ENCODE data around the gene DDN. TPM values are rescaled to one million over a fixed set of nuclear protein-coding genes. Genes with fewer than 3 reads are reported as not detected.

DDN gene
- total and polyA plus RNA-seq, 9 of the 15 experiments (the other 6 are each of a cell fraction or from before 2014, with no cell fraction given): 0.03 to 3.6 (median 1.6) TPM

GRCh38 chr12:49046129-49046895 lies 47.1 kb upstream of the DDN start:
- Histone ChIP-seq H3K4me3 (no peak overlapping the region), H3K36me3 (ENCODE audit: control insufficient read depth, insufficient read depth, low read length) (peaks cover 99% of the 10 kb centered on the region), H3K9ac (ENCODE audit: insufficient read depth in 1 of 2, low read depth in 2 of 2, low read length in 2 of 2) (no peak overlapping the region), H3K79me2 (ENCODE audit: control insufficient read depth, insufficient read depth, low read length) (no peaks in the 10 kb centered on the region; the same call in 2 of the 3 replicates), H3K4me1 (replicated peaks in 1 of 2; ENCODE audit: control insufficient read depth in 2 of 2, insufficient read depth in 2 of 2, low read length in 2 of 2) (no peaks in the 10 kb centered on the region), H4K20me1 (replicated peaks; ENCODE audit: control insufficient read depth, insufficient read depth, low read length) (peaks cover 7% of the 10 kb centered on the region; the same call in 1 of the 2 replicates), H3K4me2 (ENCODE audit: insufficient read depth, low read length) (no peak overlapping the region), H2AFZ (ENCODE audit: low read depth, low read length) (no peak overlapping the region), H3K9me1 (ENCODE audit: control insufficient read depth, insufficient read depth, low read length) (no peaks in the 10 kb centered on the region), H3K27me3 (ENCODE audit: control insufficient read depth in 2 of 2, insufficient read depth in 2 of 2, low read length in 2 of 2) (no peaks in the 10 kb centered on the region), H3K27ac (ENCODE audit: extremely low read depth, low read depth, low read length) (no peak overlapping the region), H3K9me3 (replicated peaks; ENCODE audit: control insufficient read depth, insufficient read depth, low read depth, low read length) (no peaks in the 10 kb centered on the region)
- intact Hi-C loops (cut with micrococcal nuclease): no loop called here
- ChIA-PET CTCF (ENCODE audit: low intra/inter-chr PET ratio) (no interaction called here), POLR2A (interaction anchor here (0.6 to 4.1 kb wide), 9 partner anchors 9 to 251 kb away, joined by 3 to 21 read pairs (median 4); partner anchors contain the start of genes RHEBL1 and TUBA1B)
- in situ Hi-C loops (cut with MboI): no loop called here
- no peak for TF ChIP-seq EWSR1 (IDR thresholded peaks at IDR 0.05; ENCODE audit: borderline replicate concordance, low read depth, partially characterized antibody)
- no peak for TF ChIP-seq ASH1L (IDR thresholded peaks at IDR 0.05; ENCODE audit: borderline replicate concordance, low read depth, partially characterized antibody)
- 91% methylated on average over 12 of the region's 12 CpGs for WGBS (ENCODE audit: insufficient coverage, low coverage, missing lambda C conversion rate)
- ATAC-seq: no peak
- DNase-seq (ENCODE audit: extremely low read depth in 1 of 4, low spot score in 3 of 4): no peak
- BruUV-seq (replicated peaks): no TSS peak
- FAIRE-seq: no peak

- ATAC-seq (no peak), FAIRE-seq (no peak), DNase-seq (ENCODE audit: extremely low read depth in 1 of 4, low spot score in 3 of 4) (no peak)
- H3K4me2 ChIP-seq (ENCODE audit: insufficient read depth, low read length): no peak overlapping the region
- H3K27ac ChIP-seq (ENCODE audit: extremely low read depth, low read depth, low read length): no peak overlapping the region
- no TSS peak for BruUV-seq (replicated peaks)
- 98% methylated on average over 12 of the region's 12 CpGs for WGBS (ENCODE audit: insufficient coverage, low coverage, missing lambda C conversion rate)
- no peak overlapping the region for H3K4me3 ChIP-seq
- CTCF ChIA-PET (ENCODE audit: low intra/inter-chr PET ratio): no interaction called here
- H3K9ac ChIP-seq (ENCODE audit: insufficient read depth in 1 of 2, low read depth in 2 of 2, low read length in 2 of 2): no peak overlapping the region
- in situ Hi-C loops (cut with MboI) (no loop called here), intact Hi-C loops (cut with micrococcal nuclease) (no loop called here)
- no peak overlapping the region for H2AFZ ChIP-seq (ENCODE audit: low read depth, low read length)
- H3K27me3 ChIP-seq (ENCODE audit: control insufficient read depth in 2 of 2, insufficient read depth in 2 of 2, low read length in 2 of 2): no peaks in the 10 kb centered on the region
- no peaks in the 10 kb centered on the region for H3K4me1 ChIP-seq (replicated peaks in 1 of 2; ENCODE audit: control insufficient read depth in 2 of 2, insufficient read depth in 2 of 2, low read length in 2 of 2)
- H3K9me3 ChIP-seq (replicated peaks; ENCODE audit: control insufficient read depth, insufficient read depth, low read depth, low read length): no peaks in the 10 kb centered on the region
- H3K36me3 ChIP-seq (ENCODE audit: control insufficient read depth, insufficient read depth, low read length): peaks cover 99% of the 10 kb centered on the region
- POLR2A ChIA-PET: interaction anchor here (0.6 to 3.4 kb wide), 9 partner anchors 9 to 86 kb away, joined by 3 to 13 read pairs (median 6); partner anchors contain the start of gene RHEBL1
- no peaks in the 10 kb centered on the region for H3K79me2 ChIP-seq (ENCODE audit: control insufficient read depth, insufficient read depth, low read length)
- no peaks in the 10 kb centered on the region for H3K9me1 ChIP-seq (ENCODE audit: control insufficient read depth, insufficient read depth, low read length)
- H4K20me1 ChIP-seq (replicated peaks; ENCODE audit: control insufficient read depth, insufficient read depth, low read length): peaks cover 4% of the 10 kb centered on the region; the same call in 1 of the 2 replicates
- TF ChIP-seq CREB3L1 (IDR thresholded peaks at IDR 0.05; ENCODE audit: borderline replicate concordance, low read depth) (no peak), MCM3 (IDR thresholded peaks at IDR 0.05) (no peak), ZNF263 (CRISPR knock-in tag; IDR thresholded peaks at IDR 0.05; ENCODE audit: borderline replicate concordance) (no peak), ZNF764 (CRISPR knock-in tag; IDR thresholded peaks at IDR 0.05; ENCODE audit: low read depth) (no peak), DNMT1 (IDR thresholded peaks at IDR 0.05) (no peak), ZNF639 (CRISPR knock-in tag; conservative IDR thresholded peaks at IDR 0.05 in 1 of 2, IDR thresholded peaks at IDR 0.05 in 1 of 2) (no peak), ZNF830 (CRISPR knock-in tag; IDR thresholded peaks at IDR 0.05) (no peak), NCOA4 (IDR thresholded peaks at IDR 0.05; ENCODE audit: partially characterized antibody) (no peak), CBX5 (IDR thresholded peaks at IDR 0.05; ENCODE audit: borderline replicate concordance, low read depth) (no peak), ZNF717 (CRISPR knock-in tag; IDR thresholded peaks at IDR 0.05) (no peak), PTBP1 (IDR thresholded peaks at IDR 0.05; ENCODE audit: low read depth, low read length) (no peak)
These were observed 45.5 kb upstream of the DDN start for GRCh38 chr12:49044660-49045059.

Data from K562 (cell line).